GM21423 (cell line): ENCODE measurements around the gene DIRAS3.
"Not testable (repeated sequence)": the region's sequence is repeated elsewhere in the genome, so short reads cannot be mapped to it uniquely, and the experiment has no call there.

ENCODE experiments used
- ATAC-seq: cut with Tn5 transposase; IDR thresholded peaks from one replicate; pipeline ENCODE4 v1.9.1; 2021; ENCODE audit warnings: mild to moderate bottlenecking, moderate library complexity; ENCODE audit not compliant: unreplicated experiment

DIRAS3 gene

GRCh38 chr1:68049941-68050878, at the start of gene DIRAS3:
Gene DIRAS3 (minus strand): TSS chr1:68050627. CDS start chr1:68047297, 3,330 bp downstream.
- ATAC-seq = no peak

DNA sequence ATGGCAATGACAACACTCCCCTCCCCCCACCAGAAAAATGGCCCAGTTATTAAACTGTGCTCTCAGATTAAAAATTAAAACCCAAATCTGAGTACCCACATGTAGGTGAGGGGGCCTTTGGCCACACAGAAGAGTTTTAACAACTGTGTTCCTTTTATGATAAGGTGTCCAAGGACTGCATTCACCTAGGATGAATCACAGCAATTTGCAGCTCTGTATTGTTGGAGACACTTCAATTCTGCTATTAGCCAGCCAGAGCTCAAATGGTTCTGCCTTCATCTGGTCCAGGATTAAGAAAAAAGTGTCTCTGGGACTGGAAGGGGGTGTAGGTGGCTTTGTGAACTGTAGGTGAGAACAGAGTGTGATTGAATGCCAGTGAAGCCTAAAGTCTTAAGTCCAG, 43.3 kb upstream of the DIRAS3 start:
- ATAC-seq = no peak

- ATAC-seq = no peak
Measured at GRCh38 chr1:68087184-68087583, 36.8 kb upstream of the DIRAS3 start.

GRCh38 chr1:68085752-68086151, 35.3 kb upstream of the DIRAS3 start:
- no peak for ATAC-seq

DNA sequence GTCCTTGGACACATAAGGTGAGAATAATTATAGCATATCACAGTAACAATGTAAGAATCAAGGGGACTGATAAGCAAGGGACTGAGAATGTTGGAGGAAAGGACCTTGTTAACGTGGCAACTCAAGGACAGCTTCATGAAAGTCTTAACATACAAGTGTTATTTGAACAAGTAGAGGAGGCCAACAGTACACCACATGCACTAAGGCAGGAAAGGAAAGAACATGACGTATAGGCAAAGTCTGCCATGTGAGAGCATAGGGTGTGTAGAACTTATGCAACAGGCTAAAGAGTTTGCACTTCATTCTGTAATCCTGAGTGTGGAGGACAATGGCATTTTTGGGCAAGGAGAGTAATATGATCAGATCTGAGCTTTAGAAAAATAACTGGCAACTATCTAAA, 33.3 kb upstream of the DIRAS3 start:
- ATAC-seq = no peak

DNA sequence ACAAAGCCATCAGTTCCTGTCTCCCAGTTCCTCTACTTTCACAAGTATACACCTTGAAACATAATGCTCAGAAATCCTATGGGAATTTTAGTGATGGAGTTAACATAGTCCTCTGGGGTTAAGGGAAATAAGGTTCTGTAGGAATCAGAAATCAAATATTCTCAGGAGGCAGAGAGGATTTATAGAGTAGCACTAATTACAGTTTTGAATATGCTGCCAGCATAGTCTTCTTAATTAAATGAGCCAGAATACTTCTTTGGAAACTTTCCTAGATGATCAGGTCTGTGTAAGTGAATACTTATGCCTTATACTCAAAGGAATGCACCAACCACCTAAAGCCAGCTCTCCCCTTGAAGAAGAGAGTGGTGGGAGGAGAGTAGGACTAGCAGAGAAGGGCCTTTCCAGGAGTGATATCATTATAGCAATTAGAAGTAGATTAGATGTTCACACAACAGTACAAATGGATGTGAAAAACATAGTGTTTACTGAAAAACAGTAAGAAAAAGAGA, 31.4 kb upstream of the DIRAS3 start:
- ATAC-seq = no peak

GRCh38 chr1:68078647-68079046, 28.2 kb upstream of the DIRAS3 start:
- ATAC-seq = no peak

DNA sequence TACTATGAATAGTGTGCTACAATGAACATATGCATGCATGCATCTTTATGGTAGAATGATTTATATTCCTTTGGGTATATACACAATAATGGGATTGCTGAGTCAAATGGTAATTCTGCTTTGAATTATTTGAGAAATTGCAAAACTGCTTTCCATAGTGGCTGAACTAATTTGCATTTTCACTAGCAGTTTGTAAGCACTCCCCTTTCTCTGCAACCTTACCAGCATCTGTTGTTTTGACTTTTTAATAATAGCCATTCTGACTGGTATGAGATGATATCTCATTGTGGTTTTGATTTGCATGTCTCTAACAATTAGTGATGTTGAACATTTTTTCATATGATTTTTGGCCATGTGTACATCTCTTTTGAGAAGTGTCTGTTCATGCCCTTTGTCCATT, 24.0 kb upstream of the DIRAS3 start:
- ATAC-seq = no peak

- ATAC-seq = no peak
Measured at GRCh38 chr1:68065766-68066165, 15.3 kb upstream of the DIRAS3 start.

- ATAC-seq = not testable (repeated sequence)
Measured at GRCh38 chr1:68058053-68058452, 7.6 kb upstream of the DIRAS3 start.

DNA sequence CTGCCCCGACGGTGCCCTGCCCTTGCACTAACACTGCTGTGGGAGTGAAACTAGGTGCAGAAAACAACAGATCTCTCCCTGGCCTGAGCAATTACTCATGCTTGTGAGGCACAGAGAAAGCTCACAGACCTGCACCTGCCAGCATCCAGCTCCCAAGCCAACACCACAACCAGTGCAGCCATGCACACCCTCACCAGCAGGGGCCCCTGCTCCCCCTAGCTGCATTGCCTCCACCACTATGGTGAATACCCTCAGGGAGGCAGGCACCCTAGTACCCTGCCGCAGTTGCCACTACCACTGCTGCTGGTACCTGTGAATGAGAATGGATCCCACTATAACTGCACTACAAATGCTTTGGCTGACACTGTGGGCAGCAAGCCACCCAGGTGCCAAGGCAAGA, 7.1 kb upstream of the DIRAS3 start:
- ATAC-seq = no peak

DNA sequence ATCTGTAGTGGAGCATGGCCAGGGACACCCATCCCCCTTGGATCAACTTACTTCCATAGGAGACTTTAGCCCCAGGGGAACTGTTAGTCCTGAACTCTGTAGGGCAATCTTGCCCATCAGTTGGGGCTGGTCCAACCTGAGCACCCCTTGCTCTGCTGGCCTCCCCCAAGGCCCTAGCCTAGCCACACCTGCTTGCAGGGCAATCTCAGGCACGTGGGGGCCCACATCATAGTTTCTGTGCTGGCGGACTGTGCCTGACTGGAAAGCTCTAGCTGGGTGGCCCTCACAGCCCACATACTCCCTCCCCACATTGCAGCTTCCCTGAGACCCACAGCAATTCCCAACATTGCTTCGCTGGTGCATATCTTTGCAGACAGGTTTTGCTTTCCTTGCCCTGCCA, 6.6 kb upstream of the DIRAS3 start:
- no peak for ATAC-seq

- no peak for ATAC-seq
Measured at GRCh38 chr1:68051475-68051874, 1.0 kb upstream of the DIRAS3 start.

DNA sequence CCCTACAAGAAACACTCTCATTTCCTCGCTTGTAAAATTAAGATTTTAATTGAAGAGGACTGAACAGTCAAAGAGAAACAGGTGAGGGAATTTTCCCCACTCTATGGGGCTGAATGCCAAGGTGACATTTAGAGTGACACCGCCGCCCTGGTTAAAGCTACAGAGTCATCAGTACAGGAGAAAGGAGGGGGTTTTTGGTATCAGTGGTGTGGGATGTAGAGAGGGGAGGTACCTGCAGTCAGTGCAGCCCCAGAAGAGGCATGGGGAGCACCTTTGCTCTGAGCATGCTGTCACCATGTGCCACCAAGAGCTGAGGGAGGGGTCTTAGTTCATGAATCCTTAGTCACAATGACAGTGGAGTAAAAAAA, 2.8 kb downstream of the DIRAS3 start:
- ATAC-seq = no peak

GRCh38 chr1:68046885-68047658, 3.4 kb downstream of the DIRAS3 start:
- no peak for ATAC-seq

DNA sequence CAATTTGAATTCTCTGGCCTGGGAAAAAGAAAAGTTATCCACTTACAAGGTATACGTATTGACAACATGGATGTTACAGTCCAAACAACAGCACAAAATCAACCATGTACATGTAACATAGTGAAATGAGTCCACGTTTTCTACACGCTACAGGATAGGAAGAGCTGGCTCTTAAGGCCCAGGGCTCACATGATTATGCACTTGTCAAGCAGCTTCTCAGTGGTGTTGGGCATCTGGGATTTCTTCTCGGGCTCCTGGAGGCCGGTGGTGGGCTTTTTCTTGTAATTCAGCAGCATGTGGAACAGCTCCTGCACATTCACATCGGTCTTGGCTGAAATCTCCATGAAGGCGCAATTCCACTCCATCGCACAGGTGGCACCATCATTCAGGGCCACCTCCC, 4.0 kb downstream of the DIRAS3 start:
- no peak for ATAC-seq

GRCh38 chr1:68045511-68046180, 4.8 kb downstream of the DIRAS3 start:
- no peak for ATAC-seq

- ATAC-seq = no peak
Measured at GRCh38 chr1:68043443-68044090, 6.9 kb downstream of the DIRAS3 start.

- ATAC-seq = no peak
Measured at GRCh38 chr1:68036946-68037345, 13.5 kb downstream of the DIRAS3 start.

GRCh38 chr1:68029444-68029843, 21.0 kb downstream of the DIRAS3 start:
- ATAC-seq = no peak

DNA sequence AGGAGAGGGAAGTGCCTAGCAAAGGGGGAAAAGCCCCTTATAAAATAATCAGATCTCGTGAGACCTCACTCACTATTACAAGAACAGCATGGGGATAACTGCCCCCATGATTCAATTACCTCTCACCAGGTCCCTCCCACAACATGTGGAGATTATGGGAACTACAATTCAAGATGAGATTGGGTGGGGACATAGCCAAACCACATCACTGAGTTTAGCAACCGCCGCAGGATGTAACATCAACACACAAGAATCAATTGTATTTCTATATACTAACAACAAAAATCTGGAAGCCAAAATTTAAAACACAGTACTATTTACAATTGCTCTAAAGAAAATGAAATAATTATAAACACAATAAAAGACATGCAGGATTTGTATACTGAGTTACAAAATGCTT, 21.9 kb downstream of the DIRAS3 start:
- ATAC-seq = no peak
